HuH-7.5 (cell line): ENCODE results near the gene TMEM239.

Source experiments
- DNase-seq: peaks from one replicate; pipeline ENCODE4 v3.0.0; 2011; ENCODE audit warnings: low spot score

Gene TMEM239

DNA sequence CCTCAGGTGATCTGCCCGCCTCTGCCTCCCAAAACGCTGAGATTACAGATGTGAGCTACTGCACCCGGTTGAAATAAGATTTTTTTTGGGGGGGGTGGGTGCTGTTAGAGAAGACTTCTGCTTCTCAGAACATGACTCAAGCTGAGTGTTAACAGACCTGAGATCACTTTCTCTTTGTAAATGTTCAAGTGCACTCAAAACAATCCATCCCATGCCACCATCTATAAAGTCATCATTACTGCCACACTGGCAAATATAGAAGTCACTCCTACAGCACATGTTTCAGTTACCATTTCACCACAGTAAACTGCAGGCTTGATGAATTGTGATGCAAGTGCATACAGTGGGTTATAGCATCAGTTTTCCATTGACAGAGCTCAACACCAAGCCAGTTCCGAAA, 33.4 kb downstream of the TMEM239 start:
- no peak for DNase-seq

DNA sequence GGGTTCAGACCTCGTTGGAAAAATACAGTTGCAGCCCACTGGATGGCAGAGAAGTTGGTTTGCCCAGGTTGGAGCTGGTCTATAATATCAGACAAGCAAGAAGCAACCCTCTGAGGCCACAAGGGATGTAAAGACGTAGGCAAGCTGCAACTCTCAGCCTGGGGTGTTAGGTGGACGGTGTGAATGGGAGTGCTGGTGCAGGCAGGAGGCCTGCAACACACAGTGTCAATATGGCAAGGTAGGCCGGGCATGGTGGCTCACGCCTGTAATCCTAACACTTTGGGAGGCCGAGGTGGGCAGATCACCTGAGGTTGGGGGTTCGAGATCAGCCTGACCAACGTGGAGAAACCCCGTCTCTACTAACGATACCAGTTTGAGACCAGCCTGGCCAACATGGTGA, 34.9 kb downstream of the TMEM239 start:
- no peak for DNase-seq

GRCh38 chr20:2858591-2858990, 42.4 kb downstream of the TMEM239 start:
- no peak for DNase-seq

- no peak for DNase-seq
Measured at GRCh38 chr20:2859330-2860121, 43.4 kb downstream of the TMEM239 start.

DNA sequence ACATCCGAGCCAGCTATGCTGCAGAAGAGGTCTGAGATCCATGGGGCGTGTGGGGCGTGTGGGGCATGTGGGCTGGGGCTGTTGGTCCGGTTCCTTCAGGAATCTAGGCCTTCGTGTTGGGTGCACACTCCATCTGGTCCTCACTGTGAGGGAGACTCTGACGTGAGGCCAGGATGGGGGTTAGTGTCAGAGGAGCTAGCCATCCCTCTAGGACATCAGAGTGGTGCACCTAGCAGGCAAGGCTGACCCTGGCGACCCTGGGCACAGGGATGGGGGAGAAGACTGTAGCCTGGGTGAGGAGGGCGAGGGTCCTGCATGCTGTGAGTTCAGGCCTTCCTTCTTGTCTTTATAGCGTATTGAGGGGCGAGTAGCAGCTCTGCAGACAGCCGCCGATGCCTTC, 48.5 kb downstream of the TMEM239 start:
- no peak for DNase-seq

- DNase-seq = no peak
Measured at GRCh38 chr20:2865101-2865500, 48.9 kb downstream of the TMEM239 start.

- DNase-seq = no peak
Measured at GRCh38 chr20:2865630-2866029, 49.5 kb downstream of the TMEM239 start.

GRCh38 chr20:2866236-2866635, 50.1 kb downstream of the TMEM239 start:
- no peak for DNase-seq

DNA sequence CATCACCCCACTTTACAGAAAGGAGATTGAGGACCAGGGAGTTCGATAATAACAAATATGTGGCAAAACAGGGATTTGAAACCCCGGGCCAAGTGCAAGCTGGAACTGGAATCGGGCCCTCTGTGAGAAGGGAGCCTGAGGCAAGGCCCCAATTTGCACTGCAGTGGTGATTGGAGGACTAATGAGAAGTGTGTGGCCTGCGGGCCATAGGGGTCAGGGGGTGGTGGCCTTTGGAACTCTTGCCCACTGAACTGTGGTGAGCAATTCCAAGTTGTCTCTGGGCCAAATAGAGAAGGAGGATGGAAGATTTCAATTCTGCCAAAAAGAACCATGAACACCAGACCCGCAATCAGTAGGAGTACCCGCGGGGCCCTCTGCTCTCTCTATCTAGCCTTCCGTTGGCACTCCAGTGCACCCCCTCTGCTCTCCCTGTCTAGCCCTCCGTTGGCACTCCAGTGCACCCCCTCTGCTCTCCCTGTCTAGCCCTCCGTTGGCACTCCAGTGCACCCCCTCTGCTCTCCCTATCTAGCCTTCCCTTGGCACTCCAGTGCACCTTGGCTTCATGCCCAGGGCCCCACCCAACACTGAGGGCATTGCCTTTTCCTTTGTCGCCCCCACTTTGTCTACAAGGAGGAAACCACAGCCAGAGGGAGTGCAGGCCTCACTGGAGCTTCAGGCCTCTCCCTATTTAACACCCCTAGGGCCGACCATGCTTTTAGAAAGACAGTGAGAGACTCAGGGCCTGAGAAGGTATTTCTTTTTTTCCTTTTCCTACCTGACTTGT, 51.1 kb downstream of the TMEM239 start:
- no peak for DNase-seq
